NCI-H2196 (cell line): ENCODE results near the gene RPP30.

ENCODE experiments used
- DNase-seq: peaks from one replicate; lab custom pipeline; 2025; ENCODE audit not compliant: unreplicated experiment; lab: John Stamatoyannopoulos, UW

Gene RPP30

GRCh38 chr10:90871766-90872647 is at the start of gene RPP30:
Gene RPP30 (plus strand): TSS chr10:90871974. CDS start chr10:90871987, 13 bp downstream.
- DNase-seq = peak; percentile 50

- no peak for DNase-seq
Observed at GRCh38 chr10:90822508-90822907, 49.3 kb upstream of the RPP30 start.

GRCh38 chr10:90832111-90832510 is 39.7 kb upstream of the RPP30 start:
- DNase-seq = no peak

GRCh38 chr10:90834326-90834725 is 37.4 kb upstream of the RPP30 start:
- DNase-seq = no peak

GRCh38 chr10:90837486-90837885 is 34.3 kb upstream of the RPP30 start:
- no peak for DNase-seq

- DNase-seq = no peak
Observed at GRCh38 chr10:90842725-90843124, 29.0 kb upstream of the RPP30 start.

GRCh38 chr10:90845726-90846125 is 26.0 kb upstream of the RPP30 start:
- DNase-seq = no peak

- DNase-seq = no peak
Observed at GRCh38 chr10:90846746-90847145, 25.0 kb upstream of the RPP30 start.

- no peak for DNase-seq
Observed at GRCh38 chr10:90847436-90847835, 24.3 kb upstream of the RPP30 start.

GRCh38 chr10:90849956-90850749 is 21.6 kb upstream of the RPP30 start:
- no peak for DNase-seq

- DNase-seq = no peak
Observed at GRCh38 chr10:90855126-90855525, 16.6 kb upstream of the RPP30 start.

GRCh38 chr10:90856261-90856660 is 15.5 kb upstream of the RPP30 start:
- no peak for DNase-seq

GRCh38 chr10:90856964-90857634 is 14.7 kb upstream of the RPP30 start:
- no peak for DNase-seq

GRCh38 chr10:90857635-90858460 is 13.9 kb upstream of the RPP30 start, which contains the start of gene HTR7:
Gene HTR7 (minus strand): TSS chr10:90858039. CDS start chr10:90857671, 368 bp downstream.
- DNase-seq = peak; percentile 23

GRCh38 chr10:90858461-90858968 is 13.3 kb upstream of the RPP30 start:
- no peak for DNase-seq

GRCh38 chr10:90859321-90859751 is 12.4 kb upstream of the RPP30 start:
- no peak for DNase-seq

- no peak for DNase-seq
Observed at GRCh38 chr10:90860790-90861189, 11.0 kb upstream of the RPP30 start.

GRCh38 chr10:90862908-90863514 is 8.8 kb upstream of the RPP30 start:
- DNase-seq = peak; percentile 3

- no peak for DNase-seq
Observed at GRCh38 chr10:90865401-90865800, 6.4 kb upstream of the RPP30 start.
